ENCODE results near the gene MSANTD2. TPM values are rescaled to one million over a fixed set of nuclear protein-coding genes. Genes with fewer than 3 reads are reported as not detected.

MSANTD2 gene
- total and polyA plus RNA-seq, 3 donors from 2014 or later, result 7.4 to 19.1 (median 11.3) TPM

- Histone ChIP-seq H3K27ac (no peak overlapping the region), H3K4me3 (no peak overlapping the region), H3K4me1 (no peaks in the 10 kb centered on the region), H3K9me3 (no peaks in the 10 kb centered on the region), H3K36me3 (ENCODE audit: low read depth, missing control alignments) (no peaks in the 10 kb centered on the region), H3K27me3 (no peaks in the 10 kb centered on the region)
- intact Hi-C loops (cut with DNase I; ENCODE audit: low total_unique reads), result no loop called here
- no peak for TF ChIP-seq CTCF (IDR thresholded peaks at IDR 0.05)
- 84 to 91% methylated on average over 3 of the region's 3 CpGs for WGBS, 2 donors
- DNase-seq, result no peak
Observed at GRCh38 chr11:124825876-124826275, 25.7 kb upstream of the MSANTD2 start.

GRCh38 chr11:124823512-124824376 is 23.5 kb upstream of the MSANTD2 start:
- H3K9me3 ChIP-seq, result no peaks in the 10 kb centered on the region
- H3K4me3 ChIP-seq, result no peak overlapping the region
- no peaks in the 10 kb centered on the region for H3K36me3 ChIP-seq (ENCODE audit: low read depth, missing control alignments)
- 78 to 82% methylated on average over 8 of the region's 8 CpGs for WGBS, 2 donors
- H3K27ac ChIP-seq, result no peak overlapping the region
- H3K27me3 ChIP-seq, result no peaks in the 10 kb centered on the region
- TF ChIP-seq POLR2A (IDR thresholded peaks at IDR 0.05) (no peak), CTCF (IDR thresholded peaks at IDR 0.05) (no peak)
- H3K4me1 ChIP-seq, result no peaks in the 10 kb centered on the region
- no peak for DNase-seq
- intact Hi-C loops (cut with DNase I; ENCODE audit: low total_unique reads), result no loop called here

DNA sequence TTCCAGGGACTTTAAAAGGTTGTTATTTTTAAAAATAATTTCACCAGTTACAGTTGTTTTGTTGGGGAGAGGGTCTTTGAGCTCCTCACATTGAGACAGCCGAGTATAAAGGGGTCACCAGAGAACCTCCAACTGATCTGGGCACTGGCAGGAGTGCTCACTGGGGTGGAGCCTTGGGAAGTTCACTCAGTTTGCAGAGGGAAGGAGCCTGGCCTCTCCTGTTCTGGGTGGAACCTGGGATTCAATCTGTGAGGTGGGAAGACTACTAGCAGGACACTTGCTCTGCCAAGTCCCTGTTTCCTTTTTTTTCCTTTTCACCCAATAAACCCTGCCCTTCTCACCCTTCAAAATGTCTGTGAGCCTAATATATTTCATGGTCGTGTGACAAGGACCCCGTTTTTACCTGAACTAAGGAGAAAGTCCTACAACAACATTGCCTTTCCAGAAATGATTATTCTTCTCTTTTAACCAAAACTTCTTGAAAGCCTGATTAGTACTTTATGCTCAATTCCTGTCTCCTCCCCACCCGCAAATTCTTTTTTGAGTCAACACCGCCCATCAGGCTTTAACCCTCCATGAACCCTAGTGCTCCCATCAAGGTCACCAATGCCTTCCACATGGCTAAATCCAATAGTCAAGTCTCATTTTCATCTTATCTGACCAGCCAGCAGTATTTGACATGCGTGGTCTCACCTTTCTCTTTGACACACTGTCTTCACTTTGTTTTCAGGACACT is 22.0 kb upstream of the MSANTD2 start:
- H3K27ac ChIP-seq, result no peak overlapping the region
- intact Hi-C loops (cut with DNase I; ENCODE audit: low total_unique reads), result no loop called here
- 70 to 75% methylated on average over 6 of the region's 6 CpGs for WGBS, 2 donors
- no peaks in the 10 kb centered on the region for H3K4me1 ChIP-seq
- no peak for TF ChIP-seq CTCF (IDR thresholded peaks at IDR 0.05)
- no peak for TF ChIP-seq POLR2A (IDR thresholded peaks at IDR 0.05)
- H3K9me3 ChIP-seq, result no peaks in the 10 kb centered on the region
- DNase-seq, result no peak
- H3K27me3 ChIP-seq, result no peaks in the 10 kb centered on the region
- H3K36me3 ChIP-seq (ENCODE audit: low read depth, missing control alignments), result no peaks in the 10 kb centered on the region
- H3K4me3 ChIP-seq, result no peak overlapping the region

DNA sequence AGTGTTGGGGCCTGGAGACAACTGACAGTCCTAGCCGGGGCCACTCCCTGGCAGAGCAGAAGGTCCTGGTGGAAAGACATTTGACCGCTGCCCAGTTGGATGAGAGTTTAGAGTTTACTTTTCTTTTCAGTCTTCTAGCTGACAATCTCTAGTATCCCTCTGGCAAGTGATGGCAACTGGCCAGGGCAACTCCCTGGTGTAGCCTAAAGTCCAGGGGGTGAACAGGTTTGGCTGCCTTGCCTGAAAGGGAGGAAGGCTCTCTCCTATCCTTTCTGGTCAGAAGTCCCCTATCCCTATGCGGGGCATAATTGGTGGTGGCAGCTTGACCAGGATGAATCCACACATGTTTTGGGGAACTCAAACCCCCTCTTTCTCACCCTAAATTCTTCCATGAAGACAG is 16.8 kb upstream of the MSANTD2 start:
- 95 to 97% methylated on average over 3 of the region's 3 CpGs for WGBS, 2 donors
- Histone ChIP-seq H3K36me3 (ENCODE audit: low read depth, missing control alignments) (no peaks in the 10 kb centered on the region), H3K9me3 (no peaks in the 10 kb centered on the region), H3K27me3 (no peaks in the 10 kb centered on the region), H3K27ac (no peak overlapping the region), H3K4me3 (no peak overlapping the region), H3K4me1 (no peaks in the 10 kb centered on the region)
- no peak for TF ChIP-seq POLR2A (IDR thresholded peaks at IDR 0.05)
- TF ChIP-seq CTCF (IDR thresholded peaks at IDR 0.05), result no peak
- intact Hi-C loops (cut with DNase I; ENCODE audit: low total_unique reads), result no loop called here
- no peak for DNase-seq
